DMS53 (cell line): ENCODE data around the gene EFCAB8.

Source experiments
- DNase-seq: peaks from one replicate; lab custom pipeline; 2025; lab: John Stamatoyannopoulos, UW

EFCAB8 gene

DNA sequence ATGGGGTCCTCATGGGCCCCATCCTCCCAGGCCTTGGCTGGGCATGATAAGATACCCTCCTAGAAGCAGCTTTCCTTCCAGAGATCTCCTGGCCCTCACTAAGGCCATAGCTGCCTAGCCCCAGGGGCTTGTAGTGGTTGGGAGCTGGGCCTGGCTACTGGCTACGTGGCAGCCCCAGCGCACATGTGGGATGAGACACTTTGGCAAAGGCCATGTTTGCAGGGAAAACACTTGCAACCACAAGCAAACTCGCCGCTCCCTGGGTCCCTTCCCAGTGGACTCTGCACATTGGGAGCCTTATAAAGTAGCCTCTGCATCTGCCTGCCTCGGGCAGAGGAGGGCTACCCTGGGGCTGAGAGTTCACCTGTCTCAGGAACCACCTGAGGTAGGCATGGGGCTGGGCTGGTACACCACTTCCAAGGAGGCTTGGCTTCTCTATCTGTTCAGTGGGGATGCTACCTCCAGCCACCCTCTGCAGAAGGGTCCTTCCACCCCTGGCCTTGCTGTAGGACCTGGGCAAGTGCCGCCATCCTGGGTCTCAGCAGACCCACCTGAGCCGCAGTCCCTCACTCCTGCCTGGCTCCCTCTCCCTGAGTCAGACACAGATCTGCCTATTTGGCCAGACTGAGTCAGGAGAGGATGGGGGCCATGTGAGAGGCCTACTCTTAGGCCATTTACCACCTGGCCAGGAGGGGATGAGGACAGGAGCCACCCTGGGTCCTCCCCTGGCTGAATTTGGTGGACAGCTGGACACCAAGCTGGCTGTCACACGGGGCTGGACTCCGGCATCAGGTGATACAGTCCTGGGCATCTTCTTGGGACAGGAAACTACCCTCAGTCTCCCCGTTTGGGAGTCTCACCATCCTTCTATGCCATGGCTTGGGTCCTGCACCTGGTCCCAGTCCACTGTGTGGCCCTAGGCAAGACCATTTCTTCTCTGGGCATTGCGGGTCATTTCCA, 148.9 kb downstream of the EFCAB8 start, which contains the start of gene BPIFB2:
Gene BPIFB2, plus strand, starts transcription at position 329 of the 960 bp plus-strand sequence. CDS start 871 bp downstream, outside the sequence.
- DNase-seq, result no peak

DNA sequence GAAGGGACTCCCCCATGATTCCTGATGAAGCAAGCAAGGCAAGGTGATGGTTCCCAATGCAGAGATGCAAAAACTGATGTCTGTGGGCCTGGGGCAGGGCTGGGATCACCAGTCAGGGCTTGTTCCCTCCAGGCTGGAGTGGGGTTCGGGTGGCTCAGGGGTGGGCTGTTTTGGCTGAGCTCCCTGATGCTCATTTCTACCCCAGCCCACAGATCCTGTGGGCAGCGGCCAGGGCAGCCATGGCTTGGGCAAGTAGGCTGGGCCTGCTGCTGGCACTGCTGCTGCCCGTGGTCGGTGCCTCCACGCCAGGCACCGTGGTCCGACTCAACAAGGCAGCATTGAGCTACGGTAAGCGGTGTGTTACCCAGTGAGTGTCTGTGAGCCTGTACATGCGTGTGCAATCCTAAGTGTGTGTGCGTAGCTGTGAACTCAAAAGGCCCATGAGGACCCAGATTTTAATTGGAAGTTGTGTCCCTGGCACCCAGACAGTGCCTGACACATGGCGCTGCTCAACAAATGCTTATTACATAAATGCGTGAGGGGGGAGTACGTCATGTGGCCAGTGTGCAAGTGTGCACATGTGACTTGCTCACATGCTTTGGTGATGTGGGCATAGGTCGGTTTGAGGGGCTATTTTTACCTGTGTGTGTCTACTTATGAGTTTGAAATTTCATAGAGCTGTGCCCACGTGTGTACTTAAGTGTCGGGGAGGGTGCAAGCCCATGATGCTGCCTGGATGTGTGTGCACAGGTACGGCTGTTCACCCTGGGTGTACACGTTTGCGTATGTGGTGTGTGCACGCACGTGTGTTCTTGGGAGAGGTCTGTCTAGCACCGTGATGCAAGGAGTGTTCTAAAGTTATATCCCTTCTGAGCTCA, 149.9 kb downstream of the EFCAB8 start:
- no peak for DNase-seq

DNA sequence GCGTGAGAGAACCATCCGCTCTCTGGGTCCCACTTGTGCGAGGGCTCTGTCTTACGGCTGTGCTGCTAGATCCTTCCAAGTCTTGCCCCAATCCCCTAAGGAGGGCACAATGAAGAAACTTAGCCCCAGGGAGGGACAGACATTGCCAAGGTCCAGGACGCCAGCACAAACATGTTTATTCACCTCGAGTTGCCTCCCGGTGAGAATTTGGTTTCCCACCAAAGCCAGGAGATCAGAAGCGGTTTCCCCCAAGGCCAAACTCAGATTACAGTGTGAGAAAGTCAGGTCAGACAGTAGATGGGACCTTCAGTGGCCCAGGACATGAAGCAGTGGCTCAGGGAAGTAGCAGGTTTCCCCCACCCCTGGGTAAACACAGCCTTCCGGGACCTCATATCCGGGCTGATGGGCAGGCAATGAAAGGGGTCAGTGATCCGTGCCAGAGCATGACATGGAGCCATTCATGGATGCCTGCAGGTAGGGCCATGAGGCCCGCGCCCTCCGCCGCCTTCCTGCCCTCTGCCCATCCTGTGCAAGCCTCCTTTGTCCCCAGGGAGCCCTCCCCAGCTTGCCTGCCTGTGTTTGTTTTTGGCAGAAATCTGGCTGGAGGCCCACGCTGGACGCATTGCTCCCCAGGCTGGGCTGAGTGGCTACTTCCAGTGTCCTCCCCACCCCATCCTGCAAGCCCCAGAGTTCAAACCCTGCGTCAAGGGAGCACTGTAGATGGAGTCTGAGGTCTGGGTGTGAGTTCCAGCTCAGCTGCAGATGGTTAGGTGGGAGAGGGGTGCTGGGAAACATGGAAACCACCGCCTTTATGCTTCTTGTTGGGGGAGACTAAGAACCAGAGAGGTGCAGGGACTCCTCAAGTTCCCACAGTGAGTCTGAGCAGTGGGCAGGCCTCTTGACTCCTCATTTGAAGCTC, 150.8 kb downstream of the EFCAB8 start:
- DNase-seq, result peak; percentile 34

DNA sequence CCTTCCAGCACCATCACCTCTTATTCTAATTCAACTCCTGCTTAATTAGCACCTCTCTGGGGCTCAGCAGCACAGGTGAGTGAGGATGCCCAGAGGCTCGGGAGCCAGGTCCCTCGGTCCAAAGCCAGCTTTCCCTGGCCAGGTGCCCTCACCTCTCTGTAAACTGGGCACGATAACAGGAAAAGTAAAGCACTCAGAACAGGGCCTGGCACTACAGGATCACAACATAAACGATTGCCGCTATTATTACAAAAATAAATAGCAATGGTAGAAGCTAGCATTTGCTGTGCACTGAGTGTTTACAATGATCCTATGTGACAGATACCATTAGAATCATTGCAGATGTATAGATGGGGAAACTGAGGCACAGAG, 151.4 kb downstream of the EFCAB8 start:
- DNase-seq, result no peak

DNA sequence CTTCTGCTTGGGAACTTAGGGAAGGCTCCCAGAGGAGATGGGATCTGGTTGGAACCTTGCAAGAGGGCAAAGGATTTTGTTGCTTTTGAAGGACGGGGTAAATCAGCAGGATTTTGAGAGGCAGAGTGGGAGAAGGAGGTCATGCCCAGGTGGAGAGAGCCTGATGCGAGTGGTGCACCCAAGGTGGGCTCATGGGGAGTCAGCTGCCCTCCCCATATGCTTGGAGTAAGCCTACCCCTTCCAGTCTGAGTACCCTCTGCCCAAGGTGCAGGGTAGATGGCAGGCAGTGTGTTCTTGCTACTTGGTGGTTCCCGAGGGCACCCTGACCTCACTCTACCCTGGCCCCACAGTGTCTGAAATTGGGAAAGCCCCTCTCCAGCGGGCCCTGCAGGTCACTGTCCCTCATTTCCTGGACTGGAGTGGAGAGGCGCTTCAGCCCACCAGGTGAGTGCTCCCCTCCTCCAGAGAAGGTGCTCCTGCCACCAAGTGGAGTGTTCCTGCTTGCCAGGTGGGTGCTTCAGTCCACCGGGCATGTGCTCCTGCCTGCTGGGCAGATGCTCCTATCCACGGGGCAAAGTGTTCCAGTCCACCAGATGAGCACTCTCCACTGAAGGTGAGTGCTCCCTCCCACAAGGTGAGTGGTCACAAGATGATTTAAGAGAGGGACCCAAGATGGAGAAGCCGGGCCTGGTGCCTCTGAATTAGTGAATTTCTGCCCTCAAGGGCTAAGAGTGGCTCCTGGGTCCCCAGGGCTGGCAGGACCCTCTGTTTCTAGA, 152.1 kb downstream of the EFCAB8 start:
- no peak for DNase-seq
